NCI-H446 treated with DMSO at 0.1 percent for 48 hours (cell line): ENCODE data around the gene ARID1B.

Experiments used
- DNase-seq: peaks from one replicate; lab custom pipeline; 2025; lab: John Stamatoyannopoulos, UW

The ARID1B gene

DNA sequence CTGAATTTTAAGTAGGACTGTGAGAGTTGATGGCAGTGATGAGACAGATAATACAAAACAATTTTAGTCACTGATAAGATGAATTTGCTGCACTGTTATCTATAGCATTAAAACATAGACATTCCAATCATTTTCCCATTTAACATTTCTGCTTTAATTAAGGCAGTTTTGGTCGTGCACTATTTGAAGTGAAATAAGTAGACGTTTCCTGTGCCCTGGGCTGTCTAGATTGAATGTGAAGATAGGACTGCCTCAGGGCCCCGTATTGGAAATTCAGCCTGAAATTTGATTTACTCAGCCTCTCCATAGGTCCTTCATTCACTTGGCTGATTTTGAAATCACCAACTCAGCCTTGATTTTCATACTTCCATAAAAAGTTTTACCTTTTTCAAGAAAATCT is 48.3 kb downstream of the ARID1B start:
- DNase-seq: no peak

DNA sequence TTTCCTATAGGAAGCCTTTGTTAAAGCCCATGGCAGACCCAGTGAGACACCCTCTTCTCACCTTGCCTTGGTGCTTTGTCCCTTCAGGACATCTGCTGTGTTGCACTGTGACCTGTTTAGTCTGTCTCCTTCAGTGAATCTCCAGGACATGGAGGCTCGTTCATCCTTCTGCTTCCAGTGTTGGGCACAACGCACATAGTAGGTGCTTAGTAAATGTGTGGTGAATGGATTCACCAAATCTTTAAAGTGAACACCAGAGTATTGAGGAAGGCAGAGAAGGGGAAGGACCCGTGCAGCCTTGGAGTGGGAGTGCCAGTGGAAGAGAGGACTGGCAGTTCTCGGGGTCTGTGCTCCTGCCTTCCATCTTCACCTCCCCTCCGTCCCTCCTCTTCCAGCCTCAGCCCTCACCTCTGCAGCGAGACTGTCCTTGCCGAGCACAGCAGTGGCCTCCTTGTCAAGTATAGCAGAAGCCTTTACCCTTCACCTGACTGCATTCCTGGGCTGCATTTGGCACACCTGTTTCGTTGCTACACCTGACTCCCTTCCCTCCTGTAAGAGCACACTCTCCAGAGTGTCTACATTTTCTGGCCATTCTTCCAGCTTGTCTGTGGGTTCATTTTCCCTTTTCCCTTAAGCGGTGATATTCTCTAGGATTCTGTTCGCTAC is 49.2 kb downstream of the ARID1B start:
- no peak for DNase-seq

DNA sequence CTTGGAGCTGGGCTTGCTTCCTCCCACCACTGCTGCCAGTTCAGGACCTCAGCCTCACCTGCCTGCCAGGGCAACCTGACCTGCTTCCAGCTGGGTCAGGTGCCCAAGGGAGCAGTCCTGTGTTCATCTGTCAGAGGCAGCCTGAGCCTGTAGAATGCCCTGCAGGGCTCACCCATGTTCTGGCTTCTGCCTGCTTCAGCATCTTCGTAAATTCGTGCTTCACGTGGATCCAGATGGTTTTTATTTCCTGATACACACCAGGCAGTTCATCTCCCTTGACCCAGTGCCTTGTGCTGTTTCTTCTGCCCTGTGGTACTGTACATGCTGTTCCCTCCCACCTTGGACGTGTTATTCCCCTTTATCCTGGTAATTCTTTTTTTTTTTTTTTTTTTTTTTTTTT is 50.2 kb downstream of the ARID1B start:
- no peak for DNase-seq

DNA sequence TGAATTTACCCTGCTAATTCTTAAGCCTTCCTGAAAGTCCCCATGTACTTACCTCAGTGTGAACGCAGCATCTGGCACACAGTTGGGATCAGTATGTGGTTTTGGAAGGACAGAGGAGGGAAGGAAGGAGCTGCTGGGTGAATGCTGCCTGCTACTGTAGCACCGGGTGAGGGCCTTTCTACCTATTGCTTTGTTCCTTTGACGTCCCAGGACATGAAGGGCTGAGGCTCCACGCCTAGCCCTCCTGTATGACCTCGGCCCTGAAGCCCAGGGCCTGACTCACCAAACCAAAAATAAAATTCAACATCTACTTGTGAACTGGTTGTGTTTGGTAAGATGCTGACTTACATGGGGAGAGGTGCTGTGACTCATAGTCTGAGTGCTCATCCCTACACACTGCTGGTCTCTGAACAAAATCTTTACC is 51.1 kb downstream of the ARID1B start:
- DNase-seq: no peak

DNA sequence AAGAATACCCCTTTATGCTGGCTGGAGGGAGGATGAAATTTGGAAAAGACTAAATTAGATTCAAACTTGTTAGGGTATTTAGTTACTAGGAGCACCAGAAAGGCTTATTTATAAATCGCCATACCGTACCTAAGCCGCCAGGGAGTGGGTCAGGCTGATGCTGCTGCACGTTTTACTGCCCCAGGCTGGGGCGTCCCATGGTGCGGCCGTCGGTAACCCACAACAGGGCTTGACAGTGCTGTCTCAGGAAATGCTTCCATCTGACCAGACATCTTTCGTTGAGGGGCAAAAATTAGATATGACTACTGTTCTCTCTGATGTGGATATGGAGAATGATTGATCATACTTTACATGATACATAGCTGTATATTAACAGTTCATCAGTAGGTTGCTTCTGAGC is 52.9 kb downstream of the ARID1B start:
- DNase-seq: no peak

DNA sequence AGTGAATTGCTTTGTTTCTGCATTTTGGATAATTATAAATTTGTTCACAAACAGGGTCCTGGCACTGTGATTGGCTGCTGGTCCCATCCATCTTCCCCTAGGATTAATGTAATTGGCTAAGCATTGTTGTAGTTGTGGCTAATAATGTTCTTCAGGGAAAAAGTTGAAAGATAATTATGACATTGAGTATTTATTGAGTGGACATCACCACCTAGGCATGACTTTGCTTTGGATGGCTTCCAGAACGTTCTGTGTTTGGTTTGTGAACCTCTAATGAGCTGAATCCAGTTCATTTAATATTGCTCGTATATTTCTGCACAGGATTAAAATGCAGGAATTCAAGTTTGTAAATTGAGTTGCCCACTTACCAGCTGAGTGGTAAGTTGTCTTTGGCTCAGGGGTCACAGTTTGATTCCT is 55.1 kb downstream of the ARID1B start:
- DNase-seq: peak; percentile 46

DNA sequence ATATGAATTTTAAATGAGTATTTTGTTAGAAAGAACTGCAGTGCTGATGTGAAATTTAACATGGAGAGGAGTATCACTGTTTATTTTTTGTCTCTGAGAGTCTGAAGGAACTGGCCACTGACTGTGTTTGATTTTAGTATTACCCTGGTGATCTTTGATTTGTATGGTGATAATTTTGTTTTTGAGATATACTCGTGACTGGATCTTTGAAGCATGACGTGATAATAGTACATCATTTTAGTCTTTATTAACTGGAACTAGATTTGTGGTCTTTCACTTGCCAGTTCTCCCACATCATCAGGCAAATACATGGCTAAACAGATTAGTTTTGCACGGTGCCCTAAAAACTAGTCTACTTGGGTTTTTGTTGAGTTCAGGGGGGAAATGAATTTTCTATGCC is 55.5 kb downstream of the ARID1B start:
- DNase-seq: no peak

DNA sequence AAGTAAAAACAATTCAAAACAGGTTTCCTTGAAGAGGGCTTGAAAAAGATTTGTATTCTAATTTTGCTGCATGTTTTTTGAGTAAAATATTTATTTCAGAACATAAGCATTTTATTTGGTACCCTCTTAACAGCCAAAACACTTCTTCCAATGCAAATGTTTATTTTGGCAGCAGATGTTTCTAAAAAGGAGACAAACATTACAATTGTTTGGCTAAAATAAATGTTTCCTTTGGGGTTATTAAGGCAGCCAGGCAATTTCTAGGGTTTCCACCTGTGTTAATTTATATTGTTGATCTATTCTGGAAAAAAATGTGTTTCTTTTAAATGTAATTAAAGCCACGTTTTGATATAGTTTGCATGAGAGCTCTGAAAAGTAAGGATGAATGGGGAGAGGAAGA is 56.6 kb downstream of the ARID1B start:
- DNase-seq: no peak

DNA sequence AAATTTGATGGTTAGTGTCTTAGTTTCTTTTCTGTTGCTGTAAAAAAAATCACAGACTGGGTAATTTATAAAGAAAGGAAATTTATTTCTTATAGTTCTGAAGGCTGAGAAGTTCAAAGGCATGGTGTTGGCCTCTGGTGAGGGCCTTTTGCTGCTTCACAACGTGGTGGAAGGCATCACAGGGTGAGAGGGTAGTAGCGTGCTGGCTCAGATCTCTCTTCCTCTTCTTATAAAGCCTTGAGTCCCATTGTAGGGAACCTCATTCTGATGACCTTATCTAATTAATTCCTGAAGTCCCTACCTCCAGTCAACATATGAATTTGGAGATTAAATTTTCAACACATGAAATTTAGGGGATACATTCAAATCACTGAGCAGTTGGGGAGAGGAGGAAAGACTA is 62.0 kb downstream of the ARID1B start:
- DNase-seq: no peak

DNA sequence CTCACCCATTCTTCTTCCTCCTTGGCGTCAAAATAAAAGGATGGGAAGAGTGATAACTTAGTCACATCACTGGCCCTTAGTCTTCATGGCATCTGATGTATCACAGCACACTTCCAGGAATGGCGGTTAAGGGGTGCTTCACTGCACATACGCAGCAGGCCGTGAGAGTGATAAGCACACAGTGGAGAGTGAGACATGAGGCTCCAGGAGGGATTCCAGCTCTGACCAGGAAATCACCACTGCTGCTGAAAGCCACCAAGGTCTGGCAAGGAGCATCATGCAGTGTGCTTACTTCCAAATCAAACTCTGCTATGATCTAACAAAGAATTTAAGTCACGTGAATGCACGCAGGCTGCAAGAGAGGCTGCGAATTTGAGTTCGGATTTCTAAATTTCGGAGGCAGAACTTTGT is 62.4 kb downstream of the ARID1B start:
- no peak for DNase-seq

DNA sequence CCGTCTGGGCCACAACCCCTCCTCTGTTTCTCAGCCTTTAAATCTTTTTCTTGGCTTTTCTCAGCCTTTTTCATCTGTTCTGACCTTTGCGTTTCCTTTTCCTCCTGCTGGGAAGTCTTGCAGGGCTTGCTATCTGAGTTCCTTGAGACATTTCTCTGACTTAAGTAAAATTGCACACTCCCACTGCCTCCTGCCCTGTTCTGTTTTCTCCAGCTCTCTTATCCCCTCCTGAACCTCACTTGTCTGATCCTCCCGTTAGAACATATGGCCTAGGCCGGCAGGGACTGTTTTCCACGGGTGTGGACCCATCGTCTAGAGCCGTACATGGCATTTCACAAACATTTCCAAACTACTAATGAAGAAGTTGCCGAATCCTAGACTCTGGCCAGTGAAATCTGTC is 63.0 kb downstream of the ARID1B start:
- DNase-seq: no peak

DNA sequence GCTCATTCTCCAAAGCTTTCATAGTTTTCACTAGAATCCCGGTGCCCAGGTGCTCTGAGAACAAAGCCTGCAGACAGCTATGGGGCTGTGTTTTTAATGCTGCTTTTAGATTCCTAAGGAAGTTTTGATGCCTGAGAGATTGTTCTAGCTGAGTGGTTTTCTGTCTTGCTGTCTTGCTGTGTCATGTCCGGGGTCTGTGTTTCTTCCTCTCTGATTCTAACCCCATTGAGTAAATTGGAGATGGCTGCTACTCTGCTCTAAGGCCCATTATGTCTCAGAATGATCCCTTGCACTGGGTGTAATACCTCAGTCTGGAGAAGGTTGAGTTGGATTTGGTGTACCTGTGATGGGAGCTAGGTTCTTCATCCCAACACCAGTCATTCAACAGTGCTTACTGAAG is 63.4 kb downstream of the ARID1B start:
- DNase-seq: no peak

DNA sequence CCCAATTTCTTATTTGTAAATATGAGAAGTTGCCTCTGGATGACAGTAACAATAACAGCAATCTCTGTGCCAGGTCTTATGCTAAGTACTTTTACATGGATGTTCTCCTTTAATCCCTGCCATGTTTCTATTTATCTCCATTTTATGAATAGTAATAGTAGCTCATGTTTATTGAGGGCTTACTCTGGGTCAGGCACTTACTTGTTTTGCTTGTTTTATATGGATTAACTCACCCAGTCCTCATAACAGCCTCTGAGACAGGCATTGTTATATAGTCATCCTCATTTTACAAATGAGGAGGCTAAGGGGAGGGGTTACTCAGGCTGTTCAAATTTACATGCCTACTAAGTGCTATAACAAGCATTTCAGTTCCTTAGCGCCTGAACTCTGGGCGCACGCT is 64.3 kb downstream of the ARID1B start:
- DNase-seq: no peak

DNA sequence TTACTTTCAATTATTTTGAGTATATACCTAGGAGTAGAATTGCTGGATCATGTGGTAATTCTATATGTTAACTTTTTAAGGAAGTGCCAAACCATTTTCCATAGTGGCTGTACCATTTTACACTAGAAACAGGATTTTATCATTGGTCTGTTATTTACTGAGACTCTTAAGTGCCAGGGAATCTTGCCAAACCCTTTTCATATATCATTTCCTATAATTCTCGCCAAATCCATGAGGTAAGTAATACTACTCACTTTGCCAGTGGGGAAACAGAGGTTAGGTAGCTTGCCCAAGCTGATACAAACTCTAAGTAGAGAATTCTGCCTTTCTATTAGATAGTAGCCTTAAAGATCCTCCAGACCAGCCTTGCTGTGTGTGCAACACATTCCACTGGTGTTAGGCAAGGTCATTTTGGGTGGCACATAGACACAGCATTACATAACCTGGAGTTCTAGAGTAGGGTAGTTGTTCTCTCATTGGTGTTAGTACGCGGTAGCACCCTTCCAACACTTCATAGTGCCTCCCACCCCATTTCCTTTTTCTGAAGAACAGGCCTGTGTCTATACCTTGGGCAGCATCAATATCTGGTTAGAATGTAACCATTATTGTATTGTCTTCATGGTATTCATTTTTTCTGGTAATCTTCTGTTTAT is 65.5 kb downstream of the ARID1B start:
- no peak for DNase-seq

DNA sequence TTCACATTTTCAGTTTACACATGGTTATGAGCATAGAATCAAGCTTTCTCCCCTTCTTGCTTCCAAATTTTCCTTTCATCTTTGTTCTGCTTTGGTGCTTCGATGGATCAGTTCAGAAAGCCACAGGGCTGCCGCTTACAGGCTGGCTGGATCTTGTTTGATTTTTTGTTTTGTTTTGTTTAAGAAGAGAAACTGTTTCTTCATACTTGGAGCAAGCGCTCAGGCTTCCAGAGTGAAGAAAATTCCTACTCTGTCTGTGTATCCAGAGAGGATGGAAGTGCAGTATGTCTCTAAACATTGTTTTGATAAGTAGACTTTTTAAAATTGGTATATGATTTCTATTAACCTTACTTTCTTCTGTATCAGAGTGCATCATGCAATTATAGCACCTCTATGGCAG is 66.9 kb downstream of the ARID1B start:
- DNase-seq: no peak

DNA sequence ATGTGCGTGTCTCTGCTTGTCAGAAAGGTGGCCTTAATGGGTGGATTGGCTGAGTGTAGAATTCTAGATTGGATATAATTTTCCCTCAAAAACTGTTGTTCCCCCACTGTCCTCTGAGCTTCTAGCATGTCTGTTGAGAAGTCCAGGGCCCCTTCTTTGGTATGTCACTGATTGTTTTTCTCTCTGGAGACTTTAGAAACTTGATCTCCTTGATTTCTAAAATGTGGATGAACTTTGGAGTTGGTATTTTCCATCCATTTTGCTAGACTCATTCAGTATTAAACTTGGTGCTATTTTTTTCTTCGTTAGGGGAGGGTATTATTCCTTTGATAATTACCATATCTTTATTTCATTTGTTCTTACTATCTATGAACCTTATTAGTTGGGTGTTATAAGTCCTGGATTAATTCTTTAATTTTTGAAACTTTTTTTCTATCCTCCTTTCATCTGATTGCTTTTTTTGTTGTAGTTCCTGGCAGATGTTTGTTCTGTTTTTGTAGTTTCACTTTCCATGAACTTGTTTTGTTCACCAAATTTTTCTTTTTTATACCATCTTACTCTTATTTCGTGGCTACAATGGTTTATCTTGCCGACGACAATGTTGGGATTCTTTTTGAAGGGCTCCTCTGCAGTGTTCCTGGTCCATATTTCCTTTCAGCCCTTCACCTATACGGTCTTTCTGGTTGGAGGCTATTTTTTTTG is 68.4 kb downstream of the ARID1B start:
- DNase-seq: no peak

DNA sequence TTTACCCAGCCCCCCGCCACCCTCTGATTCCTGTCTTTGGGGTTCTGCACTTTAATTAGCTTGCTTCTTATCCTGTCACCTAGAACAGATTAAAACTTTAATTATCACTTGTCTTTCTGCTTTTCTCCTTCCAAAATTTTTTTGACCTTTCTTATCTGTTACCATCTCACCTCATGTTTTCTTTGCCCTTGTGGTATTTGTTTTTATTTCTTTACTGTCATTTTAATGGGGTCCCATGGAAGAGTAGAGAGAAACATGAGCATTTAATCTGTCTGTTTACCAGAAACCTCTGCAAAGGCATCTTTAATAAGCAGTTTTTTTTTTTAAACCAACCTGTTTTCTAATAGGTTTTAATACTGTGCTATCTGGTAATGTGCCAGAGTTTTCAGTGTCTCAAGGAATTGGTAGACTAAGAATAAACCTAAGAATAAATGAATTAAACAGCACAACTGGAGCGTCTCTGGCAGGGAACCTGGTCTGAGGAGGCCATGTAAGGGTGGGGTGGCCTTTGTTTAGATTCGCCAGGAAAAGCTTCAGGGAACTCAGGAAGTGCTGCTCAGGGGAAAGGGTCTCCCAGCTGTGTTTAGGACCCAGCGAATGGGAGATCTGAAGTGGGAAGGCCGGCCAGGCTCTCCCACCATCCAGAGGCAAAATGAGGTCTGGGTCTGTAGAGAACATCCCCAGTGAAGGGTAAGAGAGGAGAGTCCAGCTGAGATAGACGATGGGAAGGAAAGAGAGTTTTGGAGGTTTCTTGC is 69.8 kb downstream of the ARID1B start:
- no peak for DNase-seq

DNA sequence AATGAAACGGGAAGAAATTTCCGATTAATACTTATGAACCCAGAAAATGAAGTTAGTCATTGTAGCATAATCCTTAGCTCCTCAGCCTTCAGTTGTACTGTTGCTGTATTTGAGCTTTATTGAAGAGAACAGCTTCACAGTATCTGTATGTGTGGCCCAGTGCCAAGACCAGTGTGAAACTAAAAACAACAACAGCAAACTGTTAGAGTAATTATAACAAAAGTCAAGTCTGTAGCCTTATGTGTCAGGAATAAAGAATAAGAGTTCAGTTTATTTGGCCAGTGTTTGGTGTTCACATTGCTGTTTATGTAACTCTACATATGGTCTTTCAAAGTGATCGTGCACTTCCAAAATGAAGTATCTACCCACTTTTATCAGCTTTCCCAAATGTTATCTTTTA is 70.9 kb downstream of the ARID1B start:
- DNase-seq: no peak

DNA sequence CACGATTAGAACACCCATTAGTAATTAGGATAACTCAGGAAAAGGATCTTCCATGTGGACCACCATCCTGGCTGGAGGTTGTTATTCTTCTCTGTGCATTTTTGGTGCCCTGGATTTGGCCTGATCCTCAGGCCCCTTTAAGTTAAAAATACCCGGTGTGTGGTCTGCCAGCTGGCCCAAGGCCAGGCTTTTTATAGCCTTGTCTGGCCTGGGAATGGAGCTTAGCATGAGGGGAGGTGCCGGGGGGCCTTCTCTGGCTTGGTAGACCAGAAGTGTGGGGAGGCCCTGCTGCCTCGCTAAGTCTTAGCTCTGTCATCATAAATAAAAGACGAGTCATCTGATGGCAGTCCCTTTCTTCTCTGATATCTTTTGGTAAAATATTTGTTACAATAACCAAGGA is 71.4 kb downstream of the ARID1B start:
- DNase-seq: peak; percentile 71

DNA sequence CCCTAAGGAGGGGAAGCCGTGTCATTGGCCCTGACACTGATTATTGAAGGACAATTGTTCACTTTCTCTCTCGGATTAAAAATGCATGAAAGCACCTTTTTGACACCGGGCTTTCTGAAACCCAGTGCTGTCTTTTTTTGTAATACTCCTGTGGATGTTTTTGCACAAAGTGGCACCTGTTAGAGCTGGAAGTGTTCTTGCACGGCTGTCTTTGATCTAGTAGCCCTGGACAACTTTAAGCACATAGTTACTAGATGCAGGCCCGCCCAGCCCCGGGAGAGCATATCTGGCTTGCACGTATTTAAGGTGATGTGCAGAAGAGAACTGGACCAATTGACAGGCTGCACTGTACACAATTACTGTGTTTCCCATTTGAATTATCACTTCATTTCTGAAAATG is 72.6 kb downstream of the ARID1B start:
- no peak for DNase-seq

DNA sequence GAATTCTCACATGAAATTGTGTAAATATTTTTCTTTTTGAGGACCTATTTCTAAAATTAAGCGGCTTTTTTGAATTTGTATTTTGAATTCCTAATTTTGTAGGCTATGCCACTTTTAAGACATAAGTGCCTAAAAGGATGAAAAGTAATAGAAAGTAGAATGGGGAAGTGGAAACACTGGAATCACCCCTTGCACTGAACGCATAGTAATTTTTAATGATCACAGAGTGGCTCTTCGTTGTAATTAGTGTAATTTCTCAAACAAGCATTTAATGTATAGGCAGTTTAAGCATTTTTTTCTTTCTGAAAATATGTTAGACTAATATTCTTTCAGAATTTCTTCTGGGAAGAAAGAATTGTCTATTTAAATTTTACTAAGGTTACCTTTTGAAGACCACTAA is 73.2 kb downstream of the ARID1B start:
- DNase-seq: no peak

DNA sequence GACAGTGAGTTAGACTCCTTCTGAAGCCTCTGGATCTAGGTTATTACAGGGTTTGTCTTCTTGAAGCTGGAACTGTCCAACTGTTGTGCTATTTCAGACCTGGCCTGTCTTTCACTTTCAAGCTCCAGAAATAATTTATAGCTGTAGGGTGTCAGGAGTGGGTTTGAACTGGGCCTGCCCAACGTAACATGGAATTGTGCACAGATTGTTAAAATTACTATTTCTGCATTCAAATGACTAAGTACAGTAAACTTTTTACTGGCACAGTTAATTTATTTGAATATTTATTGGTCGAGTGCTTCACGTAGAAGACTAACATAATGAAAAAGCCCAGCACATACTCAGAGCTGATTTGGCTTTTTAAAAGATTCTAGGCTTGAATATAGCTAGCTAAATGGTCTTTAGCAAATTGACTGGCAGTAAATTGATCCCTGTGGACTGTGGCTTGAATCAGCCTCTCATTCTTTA is 74.3 kb downstream of the ARID1B start:
- no peak for DNase-seq
